ENCODE data around the gene SCTR. TPM values are rescaled to one million over a fixed set of nuclear protein-coding genes. Genes with fewer than 3 reads are reported as not detected.
A peak's percentile ranks its signal among the peaks of the same experiment; 100 is the strongest.

The SCTR gene
- total and polyA plus RNA-seq, 2 of the 13 experiments (the other 11 are each of a cell fraction or from before 2014, with no cell fraction given) = not detected

DNA sequence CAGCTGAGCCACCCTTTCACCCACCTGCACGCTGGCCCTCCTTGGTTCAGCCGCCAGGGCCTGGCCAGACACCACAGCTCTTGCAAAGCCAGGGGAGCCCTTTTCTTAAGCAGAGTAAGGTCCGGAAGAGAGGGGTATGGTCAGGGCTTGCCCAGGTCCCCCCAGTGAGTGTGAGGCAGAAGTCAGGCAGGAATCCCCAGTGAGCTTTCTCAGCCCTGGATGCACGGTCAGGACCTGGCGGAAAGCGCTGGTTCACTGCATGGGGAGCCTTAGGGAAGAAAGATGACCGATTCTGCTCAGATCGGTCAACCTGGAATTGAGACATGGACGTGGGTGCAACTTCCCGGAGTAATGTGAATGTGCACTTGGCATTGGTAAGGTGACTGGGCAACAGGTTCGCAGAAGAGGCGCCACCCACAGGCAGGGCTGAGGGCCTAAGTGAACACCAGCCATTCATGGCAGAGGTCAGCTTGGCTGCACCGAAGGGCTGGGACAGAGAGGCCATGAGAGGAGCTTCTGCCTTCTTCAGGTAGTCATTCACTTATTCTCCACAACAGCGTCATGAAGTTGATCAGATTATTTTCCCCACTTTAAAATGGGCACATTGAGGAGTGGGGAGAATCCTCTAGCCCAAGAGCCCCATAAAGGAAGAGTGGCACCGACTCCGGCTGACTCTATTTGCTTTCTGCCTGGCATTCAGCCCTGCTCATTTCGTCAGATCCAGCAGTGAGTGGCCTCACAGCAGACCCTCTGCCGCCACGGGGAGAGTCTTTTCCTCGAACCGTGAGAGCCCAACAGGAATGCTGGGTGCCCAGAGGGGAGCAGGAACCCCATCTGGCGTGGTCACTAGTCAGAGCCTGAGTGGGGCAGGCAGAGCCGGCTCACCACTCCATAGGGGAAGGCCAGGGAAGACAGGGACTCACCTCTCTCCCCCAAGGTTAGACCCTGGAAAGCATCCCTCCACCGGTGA is 35.8 kb downstream of the SCTR start (continued):
- TF ChIP-seq, protein P1, sequence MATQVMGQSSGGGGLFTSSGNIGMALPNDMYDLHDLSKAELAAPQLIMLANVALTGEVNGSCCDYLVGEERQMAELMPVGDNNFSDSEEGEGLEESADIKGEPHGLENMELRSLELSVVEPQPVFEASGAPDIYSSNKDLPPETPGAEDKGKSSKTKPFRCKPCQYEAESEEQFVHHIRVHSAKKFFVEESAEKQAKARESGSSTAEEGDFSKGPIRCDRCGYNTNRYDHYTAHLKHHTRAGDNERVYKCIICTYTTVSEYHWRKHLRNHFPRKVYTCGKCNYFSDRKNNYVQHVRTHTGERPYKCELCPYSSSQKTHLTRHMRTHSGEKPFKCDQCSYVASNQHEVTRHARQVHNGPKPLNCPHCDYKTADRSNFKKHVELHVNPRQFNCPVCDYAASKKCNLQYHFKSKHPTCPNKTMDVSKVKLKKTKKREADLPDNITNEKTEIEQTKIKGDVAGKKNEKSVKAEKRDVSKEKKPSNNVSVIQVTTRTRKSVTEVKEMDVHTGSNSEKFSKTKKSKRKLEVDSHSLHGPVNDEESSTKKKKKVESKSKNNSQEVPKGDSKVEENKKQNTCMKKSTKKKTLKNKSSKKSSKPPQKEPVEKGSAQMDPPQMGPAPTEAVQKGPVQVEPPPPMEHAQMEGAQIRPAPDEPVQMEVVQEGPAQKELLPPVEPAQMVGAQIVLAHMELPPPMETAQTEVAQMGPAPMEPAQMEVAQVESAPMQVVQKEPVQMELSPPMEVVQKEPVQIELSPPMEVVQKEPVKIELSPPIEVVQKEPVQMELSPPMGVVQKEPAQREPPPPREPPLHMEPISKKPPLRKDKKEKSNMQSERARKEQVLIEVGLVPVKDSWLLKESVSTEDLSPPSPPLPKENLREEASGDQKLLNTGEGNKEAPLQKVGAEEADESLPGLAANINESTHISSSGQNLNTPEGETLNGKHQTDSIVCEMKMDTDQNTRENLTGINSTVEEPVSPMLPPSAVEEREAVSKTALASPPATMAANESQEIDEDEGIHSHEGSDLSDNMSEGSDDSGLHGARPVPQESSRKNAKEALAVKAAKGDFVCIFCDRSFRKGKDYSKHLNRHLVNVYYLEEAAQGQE (IDR thresholded peaks at IDR 0.05; ENCODE audit: borderline replicate concordance in 1 of 2, low read depth in 1 of 2, low read length in 2 of 2) = no peak
- peak; percentile 21; the same call in 1 of the 2 replicates for TF ChIP-seq FOXC1 (CRISPR knock-in tag; IDR thresholded peaks at IDR 0.05; ENCODE audit: borderline replicate concordance)
- peak; percentile 25; the same call in 1 of the 2 replicates for TF ChIP-seq JUND (CRISPR knock-in tag; IDR thresholded peaks at IDR 0.05)
- no peak for TF ChIP-seq RBM39 (IDR thresholded peaks at IDR 0.05; ENCODE audit: low read depth, low read length, poor library complexity, severe bottlenecking)
- TF ChIP-seq, protein P2, sequence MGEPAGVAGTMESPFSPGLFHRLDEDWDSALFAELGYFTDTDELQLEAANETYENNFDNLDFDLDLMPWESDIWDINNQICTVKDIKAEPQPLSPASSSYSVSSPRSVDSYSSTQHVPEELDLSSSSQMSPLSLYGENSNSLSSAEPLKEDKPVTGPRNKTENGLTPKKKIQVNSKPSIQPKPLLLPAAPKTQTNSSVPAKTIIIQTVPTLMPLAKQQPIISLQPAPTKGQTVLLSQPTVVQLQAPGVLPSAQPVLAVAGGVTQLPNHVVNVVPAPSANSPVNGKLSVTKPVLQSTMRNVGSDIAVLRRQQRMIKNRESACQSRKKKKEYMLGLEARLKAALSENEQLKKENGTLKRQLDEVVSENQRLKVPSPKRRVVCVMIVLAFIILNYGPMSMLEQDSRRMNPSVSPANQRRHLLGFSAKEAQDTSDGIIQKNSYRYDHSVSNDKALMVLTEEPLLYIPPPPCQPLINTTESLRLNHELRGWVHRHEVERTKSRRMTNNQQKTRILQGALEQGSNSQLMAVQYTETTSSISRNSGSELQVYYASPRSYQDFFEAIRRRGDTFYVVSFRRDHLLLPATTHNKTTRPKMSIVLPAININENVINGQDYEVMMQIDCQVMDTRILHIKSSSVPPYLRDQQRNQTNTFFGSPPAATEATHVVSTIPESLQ (CRISPR knock-in tag; conservative IDR thresholded peaks at IDR 0.05) = no peak
- no peak for TF ChIP-seq MED13 (CRISPR knock-in tag; IDR thresholded peaks at IDR 0.05)
- TF ChIP-seq, protein P3, sequence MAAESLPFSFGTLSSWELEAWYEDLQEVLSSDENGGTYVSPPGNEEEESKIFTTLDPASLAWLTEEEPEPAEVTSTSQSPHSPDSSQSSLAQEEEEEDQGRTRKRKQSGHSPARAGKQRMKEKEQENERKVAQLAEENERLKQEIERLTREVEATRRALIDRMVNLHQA (CRISPR knock-in tag; IDR thresholded peaks at IDR 0.05) = no peak
- no peak for TF ChIP-seq ZNF572 (CRISPR knock-in tag; IDR thresholded peaks at IDR 0.05)
- TF ChIP-seq, protein P4, sequence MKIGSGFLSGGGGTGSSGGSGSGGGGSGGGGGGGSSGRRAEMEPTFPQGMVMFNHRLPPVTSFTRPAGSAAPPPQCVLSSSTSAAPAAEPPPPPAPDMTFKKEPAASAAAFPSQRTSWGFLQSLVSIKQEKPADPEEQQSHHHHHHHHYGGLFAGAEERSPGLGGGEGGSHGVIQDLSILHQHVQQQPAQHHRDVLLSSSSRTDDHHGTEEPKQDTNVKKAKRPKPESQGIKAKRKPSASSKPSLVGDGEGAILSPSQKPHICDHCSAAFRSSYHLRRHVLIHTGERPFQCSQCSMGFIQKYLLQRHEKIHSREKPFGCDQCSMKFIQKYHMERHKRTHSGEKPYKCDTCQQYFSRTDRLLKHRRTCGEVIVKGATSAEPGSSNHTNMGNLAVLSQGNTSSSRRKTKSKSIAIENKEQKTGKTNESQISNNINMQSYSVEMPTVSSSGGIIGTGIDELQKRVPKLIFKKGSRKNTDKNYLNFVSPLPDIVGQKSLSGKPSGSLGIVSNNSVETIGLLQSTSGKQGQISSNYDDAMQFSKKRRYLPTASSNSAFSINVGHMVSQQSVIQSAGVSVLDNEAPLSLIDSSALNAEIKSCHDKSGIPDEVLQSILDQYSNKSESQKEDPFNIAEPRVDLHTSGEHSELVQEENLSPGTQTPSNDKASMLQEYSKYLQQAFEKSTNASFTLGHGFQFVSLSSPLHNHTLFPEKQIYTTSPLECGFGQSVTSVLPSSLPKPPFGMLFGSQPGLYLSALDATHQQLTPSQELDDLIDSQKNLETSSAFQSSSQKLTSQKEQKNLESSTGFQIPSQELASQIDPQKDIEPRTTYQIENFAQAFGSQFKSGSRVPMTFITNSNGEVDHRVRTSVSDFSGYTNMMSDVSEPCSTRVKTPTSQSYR (CRISPR knock-in tag; IDR thresholded peaks at IDR 0.05; ENCODE audit: borderline replicate concordance) = no peak
- no peak for TF ChIP-seq ZNF205 (CRISPR knock-in tag; IDR thresholded peaks at IDR 0.05)
- TF ChIP-seq ZSCAN25 (CRISPR knock-in tag; IDR thresholded peaks at IDR 0.05) = no peak
- TF ChIP-seq ARID2 (CRISPR knock-in tag; IDR thresholded peaks at IDR 0.05; ENCODE audit: borderline replicate concordance) = 0 out of 2 replicates have a peak, but pooled peaks have one; percentile 51
- no peak; the same call in 1 of the 2 replicates for TF ChIP-seq ZNF564 (CRISPR knock-in tag; IDR thresholded peaks at IDR 0.05)
- TF ChIP-seq ZNF615 (CRISPR knock-in tag; IDR thresholded peaks at IDR 0.05; ENCODE audit: borderline replicate concordance) = no peak
- TF ChIP-seq, protein P5, sequence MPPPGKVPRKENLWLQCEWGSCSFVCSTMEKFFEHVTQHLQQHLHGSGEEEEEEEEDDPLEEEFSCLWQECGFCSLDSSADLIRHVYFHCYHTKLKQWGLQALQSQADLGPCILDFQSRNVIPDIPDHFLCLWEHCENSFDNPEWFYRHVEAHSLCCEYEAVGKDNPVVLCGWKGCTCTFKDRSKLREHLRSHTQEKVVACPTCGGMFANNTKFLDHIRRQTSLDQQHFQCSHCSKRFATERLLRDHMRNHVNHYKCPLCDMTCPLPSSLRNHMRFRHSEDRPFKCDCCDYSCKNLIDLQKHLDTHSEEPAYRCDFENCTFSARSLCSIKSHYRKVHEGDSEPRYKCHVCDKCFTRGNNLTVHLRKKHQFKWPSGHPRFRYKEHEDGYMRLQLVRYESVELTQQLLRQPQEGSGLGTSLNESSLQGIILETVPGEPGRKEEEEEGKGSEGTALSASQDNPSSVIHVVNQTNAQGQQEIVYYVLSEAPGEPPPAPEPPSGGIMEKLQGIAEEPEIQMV (CRISPR knock-in tag; IDR thresholded peaks at IDR 0.05; ENCODE audit: low read depth) = no peak
